T-helper 2 cell treated with Interferon-gamma antibody and Interleukin-4, amounts not matched to agents 100 ng/mL and 5 ng/mL, for 36 hours (primary cell): Measurements from ENCODE around the gene GPC6. TPM values are rescaled to one million over a fixed set of nuclear protein-coding genes. Genes with fewer than 3 reads are reported as not detected.

Experiments used
- intact Hi-C: fragments of 100-400 bp; cut with micrococcal nuclease; formaldehyde crosslinking; loops from one replicate; pipeline ENCODE4 v1.15.1; 2023
- total RNA-seq: library from RNA; stranded (reverse); gene quantifications from 2 replicates; pipeline ENCODE4 v1.2.3, GENCODE V29; 2022

The GPC6 gene
- total RNA-seq, 1 donor from 2014 or later, result not detected

DNA sequence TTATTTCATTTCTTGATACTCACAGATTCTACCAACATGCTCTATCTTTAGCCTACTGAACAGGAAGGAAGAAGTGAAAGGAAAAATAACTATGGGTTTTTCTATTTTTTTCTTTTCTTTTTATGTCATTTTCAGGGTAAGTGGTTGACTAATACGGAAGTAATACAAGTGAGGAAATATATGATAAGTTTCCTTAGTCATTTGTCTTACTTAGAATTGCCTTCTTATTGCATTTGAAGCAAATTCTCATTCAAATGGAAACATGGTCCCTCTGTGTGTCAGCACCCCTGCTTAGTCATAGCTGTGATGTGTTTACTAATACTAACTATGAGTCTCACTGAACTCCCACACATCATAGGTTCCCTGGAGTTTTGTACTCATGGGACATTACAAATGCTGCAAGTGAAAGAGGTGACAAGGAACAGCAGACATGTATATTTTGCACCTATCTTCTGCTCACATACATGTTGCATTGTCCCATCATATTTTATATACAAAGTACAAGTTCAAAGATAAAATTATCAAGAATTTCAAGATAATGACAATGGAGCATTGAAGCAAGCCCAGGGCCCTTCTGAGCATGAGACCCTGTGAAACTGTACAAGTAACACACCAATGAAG is 1192.8 kb downstream of the GPC6 start:
- intact Hi-C loops, result loop anchor here (1.0 kb wide), 1 partner anchor 14 kb away; no protein-coding TSS in a partner anchor

DNA sequence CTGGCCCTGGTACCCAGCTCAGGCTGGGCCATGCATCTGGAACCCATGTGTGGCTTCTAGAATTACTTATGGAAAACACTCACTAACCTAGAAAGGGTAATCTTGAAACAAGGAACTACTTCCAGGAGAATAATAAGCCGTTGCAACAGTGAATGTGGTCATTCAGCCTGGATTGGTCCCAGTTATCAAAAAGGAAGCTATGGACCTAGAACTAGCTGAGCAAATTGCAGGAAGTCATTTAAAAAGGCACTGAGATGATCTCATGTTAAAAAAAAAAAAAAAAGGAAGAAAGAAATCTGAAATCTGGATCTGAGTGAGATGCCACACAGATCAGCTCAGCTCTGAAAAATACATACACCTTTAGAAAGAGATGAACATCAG is 1193.3 kb downstream of the GPC6 start:
- intact Hi-C loops, result loop anchor here (1.0 kb wide), 1 partner anchor 13 kb away; no protein-coding TSS in a partner anchor

DNA sequence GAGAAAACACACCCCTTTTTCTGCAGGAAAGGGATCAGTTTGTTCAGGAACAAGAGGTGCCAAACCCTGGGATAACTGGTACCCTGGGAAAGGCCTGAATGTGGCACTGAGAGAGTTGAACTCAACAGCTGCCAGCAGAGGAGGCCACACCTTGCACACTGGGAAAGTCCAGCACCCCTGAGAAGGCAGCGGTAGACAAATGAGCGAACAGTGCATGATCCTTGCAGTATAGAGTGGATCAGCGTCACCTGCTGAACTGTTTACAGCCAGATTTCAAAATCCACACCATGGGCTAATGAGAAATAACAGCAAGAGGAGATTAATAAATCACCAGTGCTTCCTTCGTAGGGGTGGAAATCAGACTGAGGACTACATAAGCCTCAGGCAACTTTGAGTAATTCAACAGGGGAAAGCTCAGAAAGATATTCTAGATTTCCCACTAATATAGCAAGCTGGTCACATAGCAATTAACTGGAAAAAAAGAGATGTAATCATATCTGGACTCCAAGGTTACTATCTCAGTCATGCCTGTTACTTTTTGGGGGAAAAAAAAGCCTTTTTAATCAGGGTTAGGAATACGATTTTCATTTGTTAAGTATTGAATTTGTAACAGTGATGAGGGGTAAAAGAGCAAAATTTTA is 1200.8 kb downstream of the GPC6 start:
- intact Hi-C loops, result no loop called here

DNA sequence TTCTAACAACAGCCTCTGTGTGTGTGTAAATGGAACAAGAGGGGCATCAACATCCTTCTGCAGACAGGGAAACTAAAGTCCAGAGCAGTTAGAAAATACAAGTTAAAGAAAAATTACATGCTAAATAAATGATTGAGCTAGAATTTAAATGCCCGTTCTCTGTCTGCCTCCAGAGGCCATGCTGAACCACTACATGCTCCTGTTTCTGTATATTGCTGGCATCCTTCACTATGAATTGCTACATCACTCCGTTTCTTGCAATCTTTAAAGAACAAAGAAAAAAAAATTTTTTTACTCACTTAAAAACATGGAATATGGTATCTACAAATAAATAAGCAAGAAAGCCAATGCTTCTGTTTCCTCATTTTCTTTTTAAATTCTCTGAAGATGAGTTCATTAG is 1205.0 kb downstream of the GPC6 start:
- intact Hi-C loops, result no loop called here

DNA sequence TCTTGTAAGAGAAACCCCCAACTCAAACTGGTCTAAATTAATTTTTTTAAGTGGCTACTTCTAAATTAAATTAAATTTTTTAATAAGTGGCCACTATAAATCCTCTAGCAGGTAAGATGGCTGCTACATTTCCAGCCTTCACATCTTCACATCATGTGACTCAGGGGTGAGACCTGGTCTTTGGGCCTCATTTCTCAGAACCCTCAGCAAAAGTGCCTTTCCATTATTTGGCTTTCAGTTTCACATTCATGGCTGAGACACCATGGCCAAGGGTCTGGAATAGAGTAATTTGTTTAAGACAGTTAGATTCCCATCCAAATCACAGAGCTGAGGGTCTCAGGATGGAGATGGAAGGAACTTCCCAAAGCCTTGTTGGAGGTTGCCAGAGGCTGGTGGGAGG is 1205.4 kb downstream of the GPC6 start:
- intact Hi-C loops, result no loop called here

DNA sequence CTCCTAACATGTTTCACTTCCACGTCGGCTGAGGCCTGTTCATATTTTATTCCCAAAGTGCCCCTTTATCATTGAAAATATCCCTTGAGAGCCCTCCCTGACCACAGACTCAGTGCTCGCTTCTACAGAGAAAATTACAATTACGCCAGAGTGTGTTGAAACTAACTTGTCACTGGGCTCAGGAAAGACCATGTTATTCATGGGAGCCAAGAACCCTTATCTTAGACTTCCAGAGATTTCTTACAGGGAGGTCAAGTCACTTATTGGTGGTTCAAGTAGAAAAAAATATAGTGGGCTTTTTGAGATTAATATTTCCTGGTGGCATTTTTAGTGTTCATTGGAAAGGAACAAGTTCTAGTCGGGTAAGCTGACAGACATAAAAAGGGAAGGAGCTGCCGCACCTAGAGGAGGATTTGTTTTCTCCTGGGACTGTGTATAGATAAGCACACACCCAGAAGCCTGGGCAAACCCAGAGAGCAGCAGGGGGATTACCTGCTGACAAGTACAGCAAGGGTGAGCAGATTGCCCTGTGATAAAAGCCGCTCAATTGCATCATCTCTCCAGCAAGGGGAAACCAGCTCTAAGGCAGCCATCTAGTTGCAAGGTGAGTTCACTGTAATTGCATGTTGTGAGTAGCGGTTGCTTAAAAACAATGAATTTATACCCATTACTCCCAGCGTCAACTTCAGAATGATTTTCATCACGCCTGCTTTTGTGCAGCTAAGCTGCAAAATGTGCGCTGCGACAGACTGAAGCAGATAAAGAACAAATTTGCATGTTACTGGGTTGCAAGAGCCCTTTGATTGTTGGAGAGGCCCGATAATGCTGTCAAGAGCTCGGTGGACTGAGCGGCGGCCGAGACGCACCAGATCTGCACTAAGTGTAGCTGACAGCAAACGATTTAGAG is 1206.7 kb downstream of the GPC6 start:
- intact Hi-C loops, result loop anchor here (1.0 kb wide), 1 partner anchor 14 kb away; no protein-coding TSS in a partner anchor

DNA sequence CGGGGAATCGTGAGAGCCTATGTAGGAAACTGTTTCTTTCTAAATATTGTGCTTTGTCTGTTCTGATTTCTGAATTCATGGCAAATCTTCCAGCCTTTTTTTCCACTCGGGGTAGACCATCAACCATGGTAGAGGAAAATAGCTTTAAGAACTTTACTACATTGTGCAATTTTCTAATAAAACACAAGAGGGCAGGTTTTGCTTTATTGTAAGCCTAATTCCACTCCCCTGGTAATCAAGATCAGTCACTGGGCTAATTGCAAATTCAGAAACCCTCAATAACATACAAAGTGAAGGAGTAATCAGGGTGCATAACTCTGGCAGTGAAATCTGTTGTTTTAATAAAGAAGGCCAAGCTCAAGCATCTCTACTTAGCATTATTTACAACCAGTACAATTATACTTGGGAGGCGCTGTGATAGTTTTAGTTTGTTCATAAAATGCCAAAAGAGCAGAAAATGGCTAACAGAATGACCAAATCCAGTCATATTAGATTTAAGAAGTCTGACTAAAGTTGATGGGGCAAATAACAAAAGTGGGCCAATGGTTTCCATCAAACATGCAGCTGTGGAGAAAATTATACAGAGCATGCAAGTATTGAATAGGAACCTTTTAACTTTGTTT is 1209.1 kb downstream of the GPC6 start:
- intact Hi-C loops, result loop anchor here (1.0 to 5.0 kb wide), 4 partner anchors 113 to 967 kb away; partner anchors contain the start of gene GPR180

DNA sequence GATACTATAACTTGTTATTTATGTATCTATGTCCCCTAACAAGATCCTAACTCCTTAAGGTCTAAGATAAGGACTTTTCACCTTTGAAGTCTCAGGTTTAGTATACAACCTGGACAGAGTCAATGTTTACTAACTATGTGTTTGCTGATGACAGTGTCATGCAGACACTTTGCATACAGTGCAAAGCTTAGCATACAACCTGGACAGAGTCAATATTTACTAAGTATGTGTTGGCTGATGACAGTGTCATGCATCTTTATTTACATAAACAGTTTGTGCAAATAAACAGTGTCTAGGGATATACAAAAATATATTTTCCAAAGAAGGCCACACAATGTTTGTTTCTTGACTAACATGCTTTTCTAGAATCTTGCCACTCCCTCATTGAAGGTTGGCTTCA is 1218.2 kb downstream of the GPC6 start:
- intact Hi-C loops, result no loop called here

DNA sequence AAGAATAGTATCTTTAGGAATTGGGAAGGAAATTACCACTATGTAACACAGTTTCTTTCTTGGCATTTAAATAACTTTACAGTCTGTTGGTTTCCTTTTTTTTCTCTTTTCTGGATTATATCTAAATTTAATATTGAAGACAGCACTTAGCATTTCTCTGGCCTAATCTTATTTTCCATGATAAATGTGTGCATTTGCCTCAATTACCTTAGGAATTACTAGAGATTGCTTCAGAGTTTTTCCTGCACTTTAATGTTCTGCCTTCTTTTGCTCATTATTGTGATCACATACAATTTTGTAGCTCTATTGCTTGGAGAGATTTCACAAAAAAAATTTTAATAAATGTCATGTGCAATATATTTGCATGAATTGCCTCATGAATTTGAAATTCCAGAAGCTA is 1227.7 kb downstream of the GPC6 start:
- intact Hi-C loops, result no loop called here

DNA sequence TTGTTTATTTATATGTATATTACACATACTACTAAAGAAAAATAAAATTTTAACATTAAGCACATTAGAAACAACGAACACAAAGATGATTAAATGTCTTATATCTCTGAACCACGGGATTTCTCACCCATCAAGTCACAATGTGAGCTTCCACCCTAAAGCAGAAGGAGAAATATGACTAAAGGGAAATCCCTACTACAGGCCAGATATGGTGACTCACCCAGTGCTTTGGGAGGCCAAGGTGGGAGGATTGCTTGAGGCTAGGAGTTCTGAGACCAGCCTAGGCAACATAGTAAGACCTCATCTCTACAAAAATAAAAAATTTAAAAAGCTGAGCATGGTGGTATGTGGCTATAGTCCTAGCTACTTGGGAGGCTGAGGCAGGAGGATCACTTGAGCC is 1228.3 kb downstream of the GPC6 start:
- intact Hi-C loops, result no loop called here

DNA sequence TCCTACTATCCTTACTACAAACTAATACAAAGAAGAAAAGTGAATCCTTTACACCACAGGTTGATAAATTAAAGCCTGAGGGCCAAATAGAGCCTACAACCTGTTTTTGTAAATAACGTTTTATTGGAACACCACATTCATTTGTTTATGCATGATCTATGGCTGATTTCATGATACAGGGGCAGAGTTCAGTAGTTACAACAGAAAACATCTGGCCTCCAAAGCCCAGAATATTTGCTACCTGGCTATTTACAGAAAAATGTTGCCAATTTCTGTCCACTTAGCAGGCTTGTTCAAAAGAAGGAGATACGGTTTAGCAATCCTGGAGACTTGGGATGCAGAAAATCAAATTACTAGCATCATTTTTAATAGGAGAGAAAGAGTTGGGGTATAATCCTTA is 1228.8 kb downstream of the GPC6 start:
- intact Hi-C loops, result no loop called here
